Neuronal stem cell (in vitro differentiated cells): ENCODE measurements around the gene ATAT1.

Experiments
- DNase-seq: peaks from one replicate; pipeline ENCODE4 v3.0.0-alpha.2; 2013; ENCODE audit warnings: low spot score
- H2AFZ ChIP-seq: one replicate; pipeline ENCODE4 v1.6.1; 2013; ENCODE audit warnings: mild to moderate bottlenecking, low read length, inconsistent platforms
- H2AK5ac ChIP-seq: 2 replicates; pipeline ENCODE4 v1.6.1; 2013; ENCODE audit warnings: low read depth, mild to moderate bottlenecking, inconsistent platforms, low read length, moderate library complexity, mixed read lengths
- H2BK120ac ChIP-seq: 2 replicates; pipeline ENCODE4 v1.6.1; 2013; ENCODE audit warnings: low read depth, mild to moderate bottlenecking, inconsistent platforms, low read length, moderate library complexity, mixed read lengths
- H2BK12ac ChIP-seq: one replicate; pipeline ENCODE4 v1.6.1; 2013; ENCODE audit warnings: low read length, inconsistent platforms
- H2BK15ac ChIP-seq: 2 replicates; pipeline ENCODE4 v1.6.1; 2013; ENCODE audit warnings: mild to moderate bottlenecking, low read length, inconsistent platforms, mixed read lengths
- H2BK5ac ChIP-seq: one replicate; pipeline ENCODE4 v1.6.1; 2013; ENCODE audit warnings: inconsistent platforms, mild to moderate bottlenecking, low read length, moderate library complexity
- H3K14ac ChIP-seq: one replicate; pipeline ENCODE4 v1.6.1; 2013; ENCODE audit warnings: low read length, inconsistent platforms
- H3K18ac ChIP-seq: 2 replicates; pipeline ENCODE4 v1.6.1; 2013; ENCODE audit warnings: low read length, inconsistent platforms
- H3K23ac ChIP-seq: 2 replicates; pipeline ENCODE4 v1.6.1; 2013; ENCODE audit warnings: low read depth, mild to moderate bottlenecking, mixed read lengths, low read length, inconsistent platforms; ENCODE audit not compliant: poor library complexity
- H3K27ac ChIP-seq: replicated peaks from 3 replicates; pipeline ENCODE4 v1.5.1; 2013; ENCODE audit warnings: low read length, inconsistent platforms
- H3K27me3 ChIP-seq, 3 experiments: 2 replicates each; pipeline ENCODE4 v1.6.1; 2013; ENCODE audit warnings: low read length in 3 of 3, mild to moderate bottlenecking in 2 of 3, inconsistent platforms in 1 of 3, low read depth in 1 of 3, mixed read lengths in 1 of 3, moderate library complexity in 1 of 3; ENCODE audit not compliant: control insufficient read depth in 3 of 3, insufficient read depth in 3 of 3
- H3K36me3 ChIP-seq, 2 donors: replicated peaks in 1 of 2; 2 replicates each; pipeline ENCODE4 v1.6.1; 2013; ENCODE audit warnings: low read length in 2 of 2; ENCODE audit not compliant: control insufficient read depth in 2 of 2, insufficient read depth in 2 of 2
- H3K4ac ChIP-seq: 2 replicates; pipeline ENCODE4 v1.6.1; 2013; ENCODE audit warnings: inconsistent platforms, mild to moderate bottlenecking, low read length, moderate library complexity
- H3K4me1 ChIP-seq, 2 donors: 1 replicate in 1 of 2; 2 replicates in 1 of 2; pipeline ENCODE4 v1.6.1; 2013; ENCODE audit warnings: low read length in 2 of 2, low read depth in 1 of 2; ENCODE audit not compliant: control insufficient read depth in 2 of 2, insufficient read depth in 1 of 2
- H3K4me2 ChIP-seq: one replicate; pipeline ENCODE4 v1.6.1; 2013; ENCODE audit warnings: mild to moderate bottlenecking, low read length, inconsistent platforms; ENCODE audit not compliant: insufficient read depth, poor library complexity, severe bottlenecking
- H3K4me3 ChIP-seq, 2 donors: 2 replicates each; pipeline ENCODE4 v1.5.1; 2013; ENCODE audit warnings: low read length in 2 of 2, mild to moderate bottlenecking in 2 of 2, inconsistent platforms in 1 of 2, moderate library complexity in 1 of 2
- H3K79me1 ChIP-seq: one replicate; pipeline ENCODE4 v1.6.1; 2013; ENCODE audit warnings: low read depth, mild to moderate bottlenecking, inconsistent platforms, low read length, moderate library complexity
- H3K9ac ChIP-seq: one replicate; pipeline ENCODE4 v1.6.1; 2013; ENCODE audit warnings: mild to moderate bottlenecking, low read depth, low read length, inconsistent platforms; ENCODE audit not compliant: poor library complexity
- H3K9me3 ChIP-seq, 2 donors: replicated peaks in 1 of 2; 2 replicates each; pipeline versions ENCODE3 to v1.6.1; 2013; ENCODE audit warnings: low read length in 2 of 2, mild to moderate bottlenecking in 2 of 2, inconsistent platforms in 1 of 2, low read depth in 1 of 2, mixed read lengths in 1 of 2, moderate library complexity in 1 of 2; ENCODE audit not compliant: control insufficient read depth in 2 of 2, insufficient read depth in 1 of 2
- H4K8ac ChIP-seq: one replicate; pipeline ENCODE4 v1.6.1; 2013; ENCODE audit warnings: low read depth, mild to moderate bottlenecking, inconsistent platforms, low read length, moderate library complexity
- H4K91ac ChIP-seq: one replicate; pipeline ENCODE4 v1.6.1; 2013; ENCODE audit warnings: low read length, low read depth, mild to moderate bottlenecking, inconsistent platforms; ENCODE audit not compliant: poor library complexity
- WGBS, 2 donors: extraction: QIAGEN DNeasy Blood & Tissue Kit; methylation state at CpG; one replicate each; pipeline ENCODE4 v1.1.7; 2013; ENCODE audit warnings: missing lambda C conversion rate in 2 of 2, mixed read lengths in 1 of 2; ENCODE audit not compliant: insufficient read length in 2 of 2, insufficient replicate concordance in 1 of 2; ENCODE audit errors: extremely low coverage in 2 of 2; 5-methylcytosine and 5-hydroxymethylcytosine counted together

ATAT1 gene

DNA sequence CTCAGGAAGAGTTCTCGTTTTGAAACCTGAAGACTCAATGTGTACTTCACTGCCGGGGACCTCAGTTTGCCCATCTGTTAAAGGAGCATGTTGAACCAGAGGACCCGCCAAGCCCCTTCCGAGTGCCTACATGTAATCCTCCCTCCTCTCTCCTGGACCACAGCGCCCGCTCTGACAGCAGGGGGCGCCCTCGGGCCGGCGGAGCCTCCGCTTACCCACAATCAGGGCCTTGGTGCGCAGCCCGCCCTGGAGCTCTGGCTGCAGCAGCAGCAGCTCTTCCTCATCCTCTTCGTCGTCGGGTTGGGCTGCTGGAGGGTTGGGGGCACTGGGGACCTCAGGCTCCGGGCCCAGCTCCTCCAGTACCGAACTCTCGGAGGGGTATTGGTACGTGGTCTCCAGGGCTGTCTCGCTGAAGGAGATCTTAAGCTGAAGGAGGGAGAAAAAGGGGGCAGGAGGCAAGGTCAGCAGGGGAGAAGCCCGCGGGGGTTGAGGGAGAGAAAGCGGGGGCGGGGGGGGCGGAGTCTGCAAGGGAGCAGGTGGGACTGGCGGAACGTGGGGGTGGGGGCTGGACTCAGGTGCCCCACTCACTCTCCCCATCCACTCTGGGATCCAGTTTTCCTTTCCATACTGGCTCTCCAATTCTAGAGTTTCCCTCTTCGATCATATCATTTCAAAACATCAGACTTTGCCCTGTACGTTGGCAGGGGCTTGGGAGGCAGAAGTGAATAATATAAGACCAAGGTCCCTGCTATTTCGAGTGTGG is 52.5 kb downstream of the ATAT1 start:
- H3K4me3 ChIP-seq: no peak overlapping the region
- no peak overlapping the region for H2BK12ac ChIP-seq
- no peak overlapping the region for H3K9ac ChIP-seq
- no peak overlapping the region for H2BK15ac ChIP-seq
- H3K27me3 ChIP-seq: no peaks in the 10 kb centered on the region
- H2AFZ ChIP-seq: no peak overlapping the region
- no peak overlapping the region for H3K14ac ChIP-seq
- WGBS, 2 donors: no CpG with 5 or more reads among the region's 31 CpGs
- H3K4ac ChIP-seq: no peak overlapping the region
- peaks cover 24 to 30% of the 10 kb centered on the region in 2 donors for H3K4me1 ChIP-seq
- H3K4me2 ChIP-seq: peak overlapping the region; percentile 14
- H3K27ac ChIP-seq: no peak overlapping the region
- no peak overlapping the region for H4K8ac ChIP-seq
- H3K23ac ChIP-seq: no peak overlapping the region
- H3K18ac ChIP-seq: peak overlapping the region; percentile 84
- no peaks in the 10 kb centered on the region for H3K79me1 ChIP-seq
- H2BK5ac ChIP-seq: peak overlapping the region; percentile 19
- H2BK120ac ChIP-seq: peak overlapping the region; percentile 62
- peaks cover 23 to 66% of the 10 kb centered on the region in 2 donors for H3K36me3 ChIP-seq
- H2AK5ac ChIP-seq: peak overlapping the region; percentile 65
- peak; percentile 71 for DNase-seq
- H4K91ac ChIP-seq: no peak overlapping the region
- no peaks in the 10 kb centered on the region for H3K9me3 ChIP-seq

GRCh38 chr6:30679765-30680535 is 53.3 kb downstream of the ATAT1 start:
- H3K4me3 ChIP-seq: no peak overlapping the region
- H3K27ac ChIP-seq: peak overlapping the region; percentile 10
- no peaks in the 10 kb centered on the region for H3K27me3 ChIP-seq
- no peak for DNase-seq
- H2BK15ac ChIP-seq: no peak overlapping the region
- no peak overlapping the region for H2BK120ac ChIP-seq
- no peak overlapping the region for H4K8ac ChIP-seq
- no peak overlapping the region for H3K14ac ChIP-seq
- H2AK5ac ChIP-seq: no peak overlapping the region
- H3K36me3 ChIP-seq: peaks cover 23 to 70% of the 10 kb centered on the region in 2 donors
- H3K23ac ChIP-seq: no peak overlapping the region
- no peak overlapping the region for H2BK12ac ChIP-seq
- no peak overlapping the region for H4K91ac ChIP-seq
- H3K4me2 ChIP-seq: no peak overlapping the region
- no peaks in the 10 kb centered on the region for H3K79me1 ChIP-seq
- no peak overlapping the region for H2AFZ ChIP-seq
- H3K9ac ChIP-seq: peak overlapping the region; percentile 27
- H3K18ac ChIP-seq: peak overlapping the region; percentile 29
- peak overlapping the region; percentile 19 for H2BK5ac ChIP-seq
- no peaks in the 10 kb centered on the region for H3K9me3 ChIP-seq
- whole genome bisulfite sequencing, 2 donors: no CpG with 5 or more reads among the region's 7 CpGs
- no peak overlapping the region for H3K4ac ChIP-seq
- peaks cover 30 to 35% of the 10 kb centered on the region in 2 donors for H3K4me1 ChIP-seq

DNA sequence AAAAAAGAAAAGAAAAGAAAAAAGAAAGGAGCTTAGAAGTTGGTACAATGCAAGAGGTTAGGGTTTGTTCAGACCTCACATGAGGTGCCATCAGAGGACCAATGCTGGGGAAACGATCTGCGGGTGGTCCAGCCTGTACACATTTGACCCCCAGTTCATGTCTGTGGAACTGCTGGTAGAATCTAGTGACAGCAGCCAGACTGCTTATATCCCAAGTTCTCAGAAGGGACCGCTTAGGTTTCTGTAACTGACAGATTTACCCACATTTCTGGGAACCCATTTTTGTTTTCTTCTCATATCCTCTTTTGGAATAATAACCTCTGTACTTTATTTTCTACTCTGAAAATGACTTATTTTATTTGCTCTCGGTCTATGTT is 55.1 kb downstream of the ATAT1 start:
- Histone ChIP-seq H3K18ac (no peak overlapping the region), H3K27ac (no peak overlapping the region), H3K4me3 (no peak overlapping the region), H2BK120ac (no peak overlapping the region), H3K27me3 (no peaks in the 10 kb centered on the region), H3K4me2 (no peak overlapping the region), H4K8ac (no peak overlapping the region), H3K4me1 (peaks cover 43 to 44% of the 10 kb centered on the region in 2 donors), H4K91ac (no peak overlapping the region), H2BK15ac (no peak overlapping the region), H3K4ac (no peak overlapping the region), H2AFZ (no peak overlapping the region), H3K14ac (no peak overlapping the region), H2AK5ac (no peak overlapping the region), H2BK12ac (no peak overlapping the region), H3K36me3 (peaks cover 14 to 66% of the 10 kb centered on the region in 2 donors), H3K9ac (no peak overlapping the region), H2BK5ac (no peak overlapping the region), H3K79me1 (peaks cover 3% of the 10 kb centered on the region), H3K9me3 (no peaks in the 10 kb centered on the region), H3K23ac (no peak overlapping the region)
- no peak for DNase-seq
- no CpG with 5 or more reads among the region's 4 CpGs for WGBS, 2 donors
